ENCODE results near the gene DSCAM. TPM values are rescaled to one million over a fixed set of nuclear protein-coding genes. Genes with fewer than 3 reads are reported as not detected.
"Not testable (repeated sequence)": the region's sequence is repeated elsewhere in the genome, so short reads cannot be mapped to it uniquely, and the experiment has no call there.

Gene DSCAM
- total RNA-seq, 1 experiment from 2014 or later, result not detected

DNA sequence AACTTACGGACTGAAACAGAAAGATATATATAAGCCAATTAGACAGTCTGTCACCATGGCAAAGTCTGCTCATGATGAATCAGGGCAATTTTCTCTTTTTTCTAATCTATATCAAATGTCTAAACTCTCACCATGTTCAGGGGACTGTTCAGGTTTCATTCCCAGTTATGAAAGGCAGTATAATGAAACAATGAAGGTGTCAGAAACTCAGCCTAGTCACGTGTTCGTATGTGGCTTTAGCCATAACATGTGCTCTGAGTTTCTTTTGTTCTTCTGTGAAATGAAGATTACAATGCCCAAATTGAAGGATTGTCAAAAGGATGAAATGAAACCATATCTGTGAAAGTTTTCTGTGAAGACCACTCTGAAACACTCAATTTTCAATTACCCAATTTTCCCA lies 392.9 kb downstream of the DSCAM start:
- H3K36me3 ChIP-seq, result no peaks in the 10 kb centered on the region
- H3K9me3 ChIP-seq, result no peaks in the 10 kb centered on the region
- H3K4me3 ChIP-seq, result no peak overlapping the region
- DNase-seq, result no peak
- H3K27me3 ChIP-seq, result peaks cover 2% of the 10 kb centered on the region

DNA sequence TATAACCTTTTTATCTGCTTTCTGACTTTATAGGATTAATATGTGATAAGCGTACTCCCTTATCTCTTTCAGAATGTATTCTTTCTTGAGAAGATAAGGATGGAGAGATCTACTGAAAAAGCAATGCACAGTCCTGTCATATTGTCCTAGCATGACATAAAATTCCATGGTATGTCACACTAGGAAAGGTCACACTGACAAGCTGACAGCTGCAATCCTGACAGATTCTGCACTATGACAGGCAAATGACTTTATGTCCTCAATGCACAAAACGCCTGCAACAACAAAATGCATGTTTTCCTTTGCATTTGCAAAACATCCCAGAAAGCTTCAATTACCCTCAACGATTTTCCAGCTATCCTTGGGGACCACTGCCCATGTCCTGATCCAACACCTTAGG lies 393.8 kb downstream of the DSCAM start:
- Histone ChIP-seq H3K36me3 (no peaks in the 10 kb centered on the region), H3K9me3 (no peaks in the 10 kb centered on the region), H3K27me3 (0 out of 2 replicates have a peak, but pooled peaks cover 2% of the 10 kb centered on the region), H3K4me3 (no peak overlapping the region)
- DNase-seq, result no peak

- DNase-seq, result no peak
- H3K36me3 ChIP-seq, result no peaks in the 10 kb centered on the region
- 0 out of 2 replicates have a peak, but pooled peaks cover 2% of the 10 kb centered on the region for H3K27me3 ChIP-seq
- H3K4me3 ChIP-seq, result no peak overlapping the region
- no peaks in the 10 kb centered on the region for H3K9me3 ChIP-seq
These were observed 394.4 kb downstream of the DSCAM start for GRCh38 chr21:40452548-40452947.

DNA sequence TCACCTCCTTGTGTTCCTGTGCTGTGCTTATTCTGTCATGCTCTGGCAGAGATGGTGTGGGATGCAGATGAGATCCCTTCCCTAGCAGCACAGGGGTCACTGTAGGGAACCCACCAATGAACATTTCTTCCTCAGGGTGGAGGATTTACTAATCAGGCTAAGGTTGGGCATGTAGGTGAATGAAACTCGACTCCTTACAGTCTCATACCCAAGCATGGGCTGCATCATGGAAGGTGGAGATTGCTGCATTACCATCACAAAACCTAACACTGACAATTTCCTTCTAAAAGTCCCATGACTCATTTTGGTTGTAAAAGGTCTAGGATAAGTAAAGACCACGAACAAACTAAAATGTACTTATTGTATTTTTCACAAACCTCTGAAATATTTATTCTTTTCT lies 399.9 kb downstream of the DSCAM start:
- Histone ChIP-seq H3K36me3 (no peaks in the 10 kb centered on the region), H3K27me3 (no peaks in the 10 kb centered on the region), H3K9me3 (no peaks in the 10 kb centered on the region), H3K4me3 (no peak overlapping the region)
- DNase-seq, result no peak

GRCh38 chr21:40445349-40445921 lies 401.5 kb downstream of the DSCAM start:
- Histone ChIP-seq H3K27me3 (no peaks in the 10 kb centered on the region), H3K9me3 (no peaks in the 10 kb centered on the region)
- no peak for DNase-seq

GRCh38 chr21:40439581-40439980 lies 407.4 kb downstream of the DSCAM start:
- not testable (repeated sequence) for H3K36me3 ChIP-seq, H3K9me3 ChIP-seq, DNase-seq, H3K4me3 ChIP-seq, H3K27me3 ChIP-seq

More at GRCh38 chr21:40445349-40445921, 401.5 kb downstream of the DSCAM start:
- H3K36me3 ChIP-seq, result no peaks in the 10 kb centered on the region
- no peak overlapping the region for H3K4me3 ChIP-seq

- no peak overlapping the region for H3K4me3 ChIP-seq
- DNase-seq, result no peak
- no peaks in the 10 kb centered on the region for H3K9me3 ChIP-seq
- H3K27me3 ChIP-seq, result no peaks in the 10 kb centered on the region
- H3K36me3 ChIP-seq, result no peaks in the 10 kb centered on the region
These were observed 408.3 kb downstream of the DSCAM start for GRCh38 chr21:40438616-40439015.

GRCh38 chr21:40436261-40436660 lies 410.7 kb downstream of the DSCAM start:
- H3K36me3 ChIP-seq, result no peaks in the 10 kb centered on the region
- H3K27me3 ChIP-seq, result no peaks in the 10 kb centered on the region
- no peaks in the 10 kb centered on the region for H3K9me3 ChIP-seq
- no peak for DNase-seq
- H3K4me3 ChIP-seq, result no peak overlapping the region

DNA sequence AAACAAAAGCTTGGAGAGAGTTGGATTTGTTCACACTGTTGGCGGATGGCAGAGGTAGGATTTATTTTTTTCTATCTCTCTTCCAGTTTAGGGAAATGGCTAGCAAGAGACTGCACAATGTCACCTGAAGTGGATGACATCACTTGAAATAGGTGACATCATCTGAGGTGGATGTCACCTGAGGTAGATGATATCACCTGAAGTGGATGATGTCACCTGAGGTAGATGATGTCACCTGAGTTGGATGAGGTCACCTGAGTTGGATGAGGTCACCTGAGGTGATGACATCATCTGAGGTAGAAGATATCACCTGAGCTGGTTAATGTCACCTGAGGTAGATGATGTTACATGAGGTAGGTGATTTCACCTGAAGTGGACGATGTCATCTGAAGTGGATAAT lies 413.4 kb downstream of the DSCAM start:
- DNase-seq, result no peak
- Histone ChIP-seq H3K36me3 (no peaks in the 10 kb centered on the region), H3K27me3 (no peaks in the 10 kb centered on the region), H3K9me3 (no peaks in the 10 kb centered on the region), H3K4me3 (no peak overlapping the region)

DNA sequence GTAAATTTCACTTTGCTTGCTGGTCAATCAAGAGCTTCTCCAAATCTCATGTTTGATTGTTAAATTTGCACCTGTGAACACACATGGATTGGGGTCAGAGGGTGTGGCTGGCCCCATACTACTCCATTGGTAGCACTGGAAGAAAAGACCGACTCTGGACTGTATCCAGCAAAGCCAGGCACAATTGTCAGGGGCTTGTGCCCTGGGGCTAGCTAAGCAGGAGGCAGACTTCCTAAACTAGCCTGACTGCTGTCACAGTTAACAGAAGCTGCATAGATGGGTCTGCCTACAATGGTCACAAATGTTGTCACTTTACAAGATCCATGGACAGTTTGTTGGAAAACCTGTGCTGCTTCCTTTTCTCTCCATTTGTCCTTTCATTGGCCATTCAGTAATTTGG lies 421.0 kb downstream of the DSCAM start:
- no peaks in the 10 kb centered on the region for H3K27me3 ChIP-seq
- H3K4me3 ChIP-seq, result no peak overlapping the region
- H3K9me3 ChIP-seq, result no peaks in the 10 kb centered on the region
- no peak for DNase-seq
- no peaks in the 10 kb centered on the region for H3K36me3 ChIP-seq

GRCh38 chr21:40422896-40423635 lies 423.9 kb downstream of the DSCAM start:
- DNase-seq, result no peak
- Histone ChIP-seq H3K27me3 (0 out of 2 replicates have a peak, but pooled peaks cover 3% of the 10 kb centered on the region), H3K4me3 (no peak overlapping the region), H3K36me3 (no peaks in the 10 kb centered on the region), H3K9me3 (peaks cover 2% of the 10 kb centered on the region; the same call in 1 of the 2 replicates)

GRCh38 chr21:40421121-40421520 lies 425.8 kb downstream of the DSCAM start:
- peaks cover 2% of the 10 kb centered on the region; the same call in 1 of the 2 replicates for H3K9me3 ChIP-seq
- H3K4me3 ChIP-seq, result no peak overlapping the region
- H3K27me3 ChIP-seq, result 0 out of 2 replicates have a peak, but pooled peaks cover 3% of the 10 kb centered on the region
- no peaks in the 10 kb centered on the region for H3K36me3 ChIP-seq
- no peak for DNase-seq

GRCh38 chr21:40416572-40416971 lies 430.4 kb downstream of the DSCAM start:
- Histone ChIP-seq H3K36me3 (no peaks in the 10 kb centered on the region), H3K4me3 (no peak overlapping the region), H3K9me3 (peaks cover 2% of the 10 kb centered on the region; the same call in 1 of the 2 replicates), H3K27me3 (0 out of 2 replicates have a peak, but pooled peaks cover 3% of the 10 kb centered on the region)
- no peak for DNase-seq

GRCh38 chr21:40408561-40408960 lies 438.4 kb downstream of the DSCAM start:
- H3K27me3 ChIP-seq, result 0 out of 2 replicates have a peak, but pooled peaks cover 2% of the 10 kb centered on the region
- H3K36me3 ChIP-seq, result no peaks in the 10 kb centered on the region
- H3K4me3 ChIP-seq, result no peak overlapping the region
- DNase-seq, result no peak
- no peaks in the 10 kb centered on the region for H3K9me3 ChIP-seq

DNA sequence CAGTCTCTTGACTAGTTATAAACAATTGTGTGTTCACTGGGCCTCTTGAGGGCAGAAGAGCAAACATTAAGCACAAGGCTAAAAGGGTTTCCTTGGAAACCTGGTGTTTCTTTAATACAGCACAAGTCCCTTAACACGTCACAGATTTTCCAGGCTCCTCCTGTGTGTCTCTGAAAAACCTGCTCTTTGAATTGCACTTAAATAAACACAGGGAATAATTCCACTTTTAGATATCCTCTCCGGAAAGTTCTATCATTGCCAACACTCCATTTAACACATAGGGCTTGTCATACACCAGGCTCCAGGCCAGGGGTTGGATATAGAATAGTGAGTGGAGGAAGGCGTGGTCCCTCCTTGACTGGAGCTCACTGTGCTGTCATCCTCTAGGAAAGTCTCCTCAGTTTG lies 442.6 kb downstream of the DSCAM start:
- peak; percentile 36 for DNase-seq

GRCh38 chr21:40402884-40403582 lies 443.9 kb downstream of the DSCAM start:
- H3K4me3 ChIP-seq, result no peak overlapping the region
- no peaks in the 10 kb centered on the region for H3K27me3 ChIP-seq
- H3K36me3 ChIP-seq, result no peaks in the 10 kb centered on the region
- no peak for DNase-seq
- no peaks in the 10 kb centered on the region for H3K9me3 ChIP-seq

More for the DNA sequence above, 442.6 kb downstream of the DSCAM start:
- Histone ChIP-seq H3K27me3 (0 out of 2 replicates have a peak, but pooled peaks cover 2% of the 10 kb centered on the region), H3K9me3 (no peaks in the 10 kb centered on the region), H3K36me3 (no peaks in the 10 kb centered on the region), H3K4me3 (no peak overlapping the region)

GRCh38 chr21:40395732-40396131 lies 451.2 kb downstream of the DSCAM start:
- Histone ChIP-seq H3K9me3 (no peaks in the 10 kb centered on the region), H3K4me3 (no peak overlapping the region), H3K27me3 (peaks cover 5% of the 10 kb centered on the region; the same call in 1 of the 2 replicates), H3K36me3 (no peaks in the 10 kb centered on the region)
- no peak for DNase-seq

Measured in MG63 (cell line).